Thoracic aorta (tissue), 2 donors: Measurements from ENCODE around the gene GON4L. TPM values are rescaled to one million over a fixed set of nuclear protein-coding genes. Genes with fewer than 3 reads are reported as not detected.
"Not testable (repeated sequence)": the region's sequence is repeated elsewhere in the genome, so short reads cannot be mapped to it uniquely, and the experiment has no call there.

Source experiments
- ATAC-seq: fragments of 150-250 bp; one replicate; pipeline ENCODE4 v1.8.0; 2017; ENCODE audit warnings: low read depth; ENCODE audit not compliant: insufficient number of reproducible peaks, low FRiP score
- DNase-seq: peaks from one replicate; pipeline ENCODE4 v3.0.0-alpha.2; 2020; ENCODE audit warnings: low spot score
- H3K27ac ChIP-seq, 2 donors: fragments of 200-600 bp; sonication (generic); 1 replicate in 1 of 2; 2 replicates in 1 of 2; pipeline ENCODE4 v1.5.1; 2016; ENCODE audit warnings: mild to moderate bottlenecking in 2 of 2, moderate library complexity in 2 of 2
- H3K27me3 ChIP-seq: fragments of 200-600 bp; sonication (generic); replicated peaks from 2 replicates; pipeline ENCODE4 v1.6.0; 2016; ENCODE audit warnings: mild to moderate bottlenecking; ENCODE audit not compliant: insufficient read depth
- H3K36me3 ChIP-seq: fragments of 200-600 bp; sonication (generic); one replicate; pipeline ENCODE4 v1.5.1; 2016
- H3K4me1 ChIP-seq, 2 donors: fragments of 200-600 bp; sonication (generic); 1 replicate in 1 of 2; 2 replicates in 1 of 2; pipeline versions ENCODE4 v1.5.1 to v1.6.0; 2016; ENCODE audit warnings: low read depth in 2 of 2, mild to moderate bottlenecking in 1 of 2; ENCODE audit not compliant: control insufficient read depth in 1 of 2
- H3K4me3 ChIP-seq: fragments of 200-600 bp; sonication (generic); 2 replicates; pipeline ENCODE4 v1.5.1; 2016; ENCODE audit warnings: mild to moderate bottlenecking
- H3K9me3 ChIP-seq: fragments of 200-600 bp; sonication (generic); 2 replicates; pipeline ENCODE4 v1.5.1; 2016
- total RNA-seq, 2 donors: library from RNA; depleted of rRNA; stranded (reverse); fragments of >200 nt; gene quantifications; one replicate each; pipeline versions ENCODE4 v1.1.0 to v1.2.3, GENCODE V29; 2016
- TF ChIP-seq, protein P1 (sequence below): fragments of 200-600 bp; sonication (generic); IDR thresholded peaks from one replicate; pipeline ENCODE4 v1.5.1; 2019; ENCODE audit warnings: antibody characterized with exemption

The GON4L gene
- total RNA-seq, 2 donors from 2014 or later, result 39.3 to 83.2 TPM

DNA sequence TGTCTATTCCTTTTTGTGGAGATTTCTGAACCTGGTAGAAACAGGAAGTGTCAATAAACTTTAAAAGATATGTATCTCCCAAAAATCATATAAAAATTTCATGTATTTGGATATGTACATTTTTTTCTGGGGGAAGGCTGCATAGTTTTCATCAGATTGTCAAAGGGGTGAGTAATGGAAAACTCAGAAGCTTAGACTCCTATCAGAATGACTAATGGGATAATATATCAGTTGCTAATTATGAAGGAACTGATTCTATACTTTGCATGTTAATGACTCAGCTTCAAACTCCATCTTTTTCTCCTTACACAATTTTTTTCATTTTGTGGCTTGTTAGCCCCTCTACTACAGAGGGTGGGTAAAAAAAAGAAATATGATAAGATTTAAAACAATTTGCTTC, 55.9 kb downstream of the GON4L start:
- Histone ChIP-seq H3K4me1 (no peaks in the 10 kb centered on the region), H3K9me3 (no peaks in the 10 kb centered on the region), H3K27ac (no peak overlapping the region), H3K36me3 (peaks cover 26% of the 10 kb centered on the region), H3K4me3 (no peak overlapping the region), H3K27me3 (no peaks in the 10 kb centered on the region)
- TF ChIP-seq, protein P1, sequence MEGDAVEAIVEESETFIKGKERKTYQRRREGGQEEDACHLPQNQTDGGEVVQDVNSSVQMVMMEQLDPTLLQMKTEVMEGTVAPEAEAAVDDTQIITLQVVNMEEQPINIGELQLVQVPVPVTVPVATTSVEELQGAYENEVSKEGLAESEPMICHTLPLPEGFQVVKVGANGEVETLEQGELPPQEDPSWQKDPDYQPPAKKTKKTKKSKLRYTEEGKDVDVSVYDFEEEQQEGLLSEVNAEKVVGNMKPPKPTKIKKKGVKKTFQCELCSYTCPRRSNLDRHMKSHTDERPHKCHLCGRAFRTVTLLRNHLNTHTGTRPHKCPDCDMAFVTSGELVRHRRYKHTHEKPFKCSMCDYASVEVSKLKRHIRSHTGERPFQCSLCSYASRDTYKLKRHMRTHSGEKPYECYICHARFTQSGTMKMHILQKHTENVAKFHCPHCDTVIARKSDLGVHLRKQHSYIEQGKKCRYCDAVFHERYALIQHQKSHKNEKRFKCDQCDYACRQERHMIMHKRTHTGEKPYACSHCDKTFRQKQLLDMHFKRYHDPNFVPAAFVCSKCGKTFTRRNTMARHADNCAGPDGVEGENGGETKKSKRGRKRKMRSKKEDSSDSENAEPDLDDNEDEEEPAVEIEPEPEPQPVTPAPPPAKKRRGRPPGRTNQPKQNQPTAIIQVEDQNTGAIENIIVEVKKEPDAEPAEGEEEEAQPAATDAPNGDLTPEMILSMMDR, result no peak
- DNase-seq, result no peak
- no peak for ATAC-seq

DNA sequence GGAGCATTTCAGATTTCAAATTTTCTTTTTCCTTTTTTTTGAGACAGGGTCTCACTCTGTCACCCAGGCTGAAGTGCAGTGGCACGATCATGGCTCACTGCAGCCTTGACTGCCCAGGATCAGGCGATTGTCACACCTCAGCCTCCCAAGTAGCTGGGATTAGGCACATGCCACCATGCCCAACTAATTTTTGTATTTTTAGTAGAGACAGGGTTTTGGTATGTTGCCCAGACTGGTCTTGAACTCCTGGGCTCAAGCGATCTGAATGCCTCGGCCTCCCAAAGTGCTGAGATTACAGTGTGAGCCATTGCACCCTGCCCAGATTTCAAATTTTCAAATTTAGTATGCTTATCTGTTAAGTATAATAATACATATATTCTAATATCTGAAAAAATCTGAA, 61.4 kb downstream of the GON4L start:
- peaks cover 25% of the 10 kb centered on the region for H3K36me3 ChIP-seq

DNA sequence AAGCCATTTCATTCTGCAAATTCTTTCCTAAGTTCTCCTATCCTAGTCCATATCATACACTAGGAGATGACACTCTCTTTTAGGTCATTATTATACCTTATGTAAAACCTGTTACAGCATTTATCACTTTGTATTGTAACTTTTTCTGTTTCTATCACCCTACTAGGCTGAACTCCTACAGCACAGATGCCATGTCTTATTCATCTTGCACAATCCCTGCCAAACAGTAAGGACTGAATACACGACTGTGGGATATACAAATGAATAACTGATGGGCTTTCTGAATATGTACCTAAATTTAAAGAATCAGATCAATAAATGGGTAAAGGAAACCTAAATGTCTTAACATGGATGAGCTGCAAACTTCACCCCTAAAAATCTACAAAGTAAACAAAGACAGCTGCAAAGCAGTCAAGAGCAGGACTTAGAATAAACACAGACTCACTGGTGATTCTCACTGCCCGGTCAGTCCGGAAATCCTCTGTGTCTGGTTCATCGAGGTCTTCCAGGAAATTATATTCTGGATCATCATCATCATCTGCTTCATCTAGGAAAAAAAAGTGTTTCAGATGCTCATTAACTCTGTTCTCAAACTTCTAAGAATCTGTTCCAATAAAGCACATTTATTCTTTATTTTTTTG, 62.3 kb downstream of the GON4L start:
- TF ChIP-seq, protein P1, result no peak
- H3K27me3 ChIP-seq, result no peaks in the 10 kb centered on the region
- no peak for ATAC-seq
- H3K27ac ChIP-seq, result no peak overlapping the region
- DNase-seq, result no peak
- H3K36me3 ChIP-seq, result peaks cover 20% of the 10 kb centered on the region
- H3K4me3 ChIP-seq, result no peak overlapping the region
- H3K9me3 ChIP-seq, result no peaks in the 10 kb centered on the region
- no peaks in the 10 kb centered on the region for H3K4me1 ChIP-seq

More for the DNA sequence above, 61.4 kb downstream of the GON4L start:
- ATAC-seq, H3K27ac ChIP-seq, DNase-seq, H3K27me3 ChIP-seq, H3K4me3 ChIP-seq, H3K9me3 ChIP-seq, H3K4me1 ChIP-seq: not testable (repeated sequence)

DNA sequence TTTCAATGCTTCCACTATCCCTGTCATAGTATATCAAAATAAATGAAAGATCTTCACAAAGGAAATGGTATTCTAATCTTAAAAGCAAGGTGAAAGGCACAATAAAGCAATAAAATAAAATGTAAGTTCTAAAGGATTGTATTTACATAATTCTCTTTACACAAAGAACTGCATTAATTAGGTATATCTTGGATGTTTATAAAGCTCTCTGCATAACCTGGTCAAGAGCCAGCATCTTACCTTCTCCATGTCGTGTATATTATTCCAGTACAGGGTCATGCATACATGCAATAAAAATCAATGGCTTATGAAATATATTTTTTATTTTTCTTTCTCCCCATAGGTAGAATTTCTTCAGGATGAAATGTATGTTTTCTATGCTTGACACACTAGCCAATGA, 63.8 kb downstream of the GON4L start:
- no peak for DNase-seq
- TF ChIP-seq, protein P1, result no peak
- no peak overlapping the region for H3K27ac ChIP-seq
- H3K4me1 ChIP-seq, result no peaks in the 10 kb centered on the region
- H3K36me3 ChIP-seq, result peaks cover 21% of the 10 kb centered on the region
- ATAC-seq, result no peak
- no peaks in the 10 kb centered on the region for H3K9me3 ChIP-seq
- no peak overlapping the region for H3K4me3 ChIP-seq
- no peaks in the 10 kb centered on the region for H3K27me3 ChIP-seq

DNA sequence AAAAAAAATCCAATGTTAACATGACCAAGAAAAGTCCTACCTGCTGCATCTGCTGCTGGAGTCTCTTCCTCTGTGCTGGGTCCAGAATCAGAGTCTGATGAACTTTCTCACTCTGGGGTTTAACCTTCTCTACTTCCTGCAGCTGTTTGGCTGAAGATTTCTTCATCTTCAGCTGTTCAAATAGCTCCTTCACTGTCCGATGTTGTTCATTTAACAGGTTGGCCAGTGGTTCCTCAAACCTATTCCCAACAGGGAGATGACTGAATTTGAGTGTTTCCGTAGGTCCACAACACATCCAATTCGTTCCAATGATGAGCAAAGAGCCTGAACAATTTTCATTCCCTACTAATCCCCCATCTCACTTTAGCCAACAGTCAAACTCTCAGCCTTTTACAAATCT, 79.4 kb downstream of the GON4L start:
- TF ChIP-seq, protein P1, result no peak
- H3K4me3 ChIP-seq, result no peak overlapping the region
- DNase-seq, result no peak
- H3K27me3 ChIP-seq, result no peaks in the 10 kb centered on the region
- no peaks in the 10 kb centered on the region for H3K4me1 ChIP-seq
- ATAC-seq, result no peak
- no peak overlapping the region for H3K27ac ChIP-seq
- peaks cover 23% of the 10 kb centered on the region for H3K36me3 ChIP-seq
- no peaks in the 10 kb centered on the region for H3K9me3 ChIP-seq

DNA sequence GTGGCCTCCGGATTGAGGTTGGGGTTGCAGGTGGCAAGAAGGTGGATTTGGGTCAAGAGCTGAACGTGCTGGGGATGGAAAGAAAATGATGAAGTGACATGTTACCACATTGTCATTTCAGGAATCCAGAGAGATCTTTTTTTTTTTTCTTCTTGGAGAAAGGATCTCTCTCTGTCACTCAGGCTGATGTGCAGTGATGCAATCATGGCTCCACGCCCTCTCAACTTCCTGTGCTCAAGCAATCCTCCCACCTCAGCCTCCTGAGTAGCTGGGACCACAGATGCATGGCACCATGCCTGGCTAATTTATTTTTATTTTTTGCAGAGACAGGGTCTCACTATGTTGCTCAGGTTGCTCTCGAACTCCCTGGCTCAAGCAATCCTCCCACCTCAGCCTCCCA, 80.6 kb downstream of the GON4L start:
- ATAC-seq, result no peak
- peaks cover 33% of the 10 kb centered on the region for H3K36me3 ChIP-seq

More for the DNA sequence above, 80.6 kb downstream of the GON4L start:
- Histone ChIP-seq H3K9me3 (no peaks in the 10 kb centered on the region), H3K4me1 (no peaks in the 10 kb centered on the region), H3K27ac (no peak overlapping the region), H3K4me3 (no peak overlapping the region), H3K27me3 (no peaks in the 10 kb centered on the region)
- DNase-seq, result no peak
- TF ChIP-seq, protein P1, result no peak
